Thyroid gland (tissue), 4 donors: ENCODE data around the gene SH3RF1.

Experiments
- CTCF ChIP-seq, 6 experiments: fragments of 200-600 bp in 3 of 6; fragments of 450-650 bp in 3 of 6; sonication (generic) in 3 of 6; IDR thresholded peaks; one replicate each; pipeline ENCODE4 v1.5.1; 2016 to 2019; ENCODE audit warnings: antibody characterized with exemption in 6 of 6, mild to moderate bottlenecking in 2 of 6, inconsistent platforms in 1 of 6, moderate library complexity in 1 of 6
- POLR2A ChIP-seq, 2 donors: fragments of 450-650 bp; IDR thresholded peaks; one replicate each; pipeline ENCODE4 v1.6.1; 2017; ENCODE audit warnings: antibody characterized with exemption in 2 of 2, mild to moderate bottlenecking in 2 of 2, moderate library complexity in 1 of 2

GRCh38 chr4:169283114-169283509 lies 12.4 kb upstream of the SH3RF1 start:
- no peak for TF ChIP-seq CTCF (IDR thresholded peaks at IDR 0.05)
- TF ChIP-seq POLR2A (IDR thresholded peaks at IDR 0.05): no peak
